Right lung (tissue), 5 donors: ENCODE data around the gene ABLIM2. TPM values are rescaled to one million over a fixed set of nuclear protein-coding genes. Genes with fewer than 3 reads are reported as not detected.

Source experiments
- DNase-seq, 2 donors: peaks; one replicate each; pipeline ENCODE4 v3.0.0-alpha.2; 2013
- polyA plus RNA-seq, 5 donors: library from polyadenylated mRNA; unstranded; fragments of 120-200 nt; gene quantifications; one replicate each; pipeline versions ENCODE4 v1.2.1 to v1.2.3, GENCODE V29; 2013; ENCODE audit warnings: inconsistent platforms in 1 of 5, low replicate concordance in 1 of 5; ENCODE audit not compliant: insufficient read length in 5 of 5, insufficient read depth in 1 of 5

ABLIM2 gene
- polyA plus RNA-seq, 5 donors: 5.9 to 7.1 (median 6.1) TPM

GRCh38 chr4:8007581-8007980 lies 151.0 kb downstream of the ABLIM2 start:
- DNase-seq: no peak

GRCh38 chr4:8006471-8006870 lies 152.1 kb downstream of the ABLIM2 start:
- no peak for DNase-seq

GRCh38 chr4:8005814-8006215 lies 152.8 kb downstream of the ABLIM2 start:
- DNase-seq: no peak

- no peak for DNase-seq
Observed at GRCh38 chr4:8005033-8005808, 153.4 kb downstream of the ABLIM2 start.

GRCh38 chr4:8004066-8004465 lies 154.5 kb downstream of the ABLIM2 start:
- no peak for DNase-seq

GRCh38 chr4:8002525-8003309 lies 155.9 kb downstream of the ABLIM2 start:
- DNase-seq: no peak

- DNase-seq: no peak
Observed at GRCh38 chr4:8001564-8002355, 156.9 kb downstream of the ABLIM2 start.

- DNase-seq: no peak
Observed at GRCh38 chr4:8000721-8001491, 157.7 kb downstream of the ABLIM2 start.

GRCh38 chr4:8000247-8000646 lies 158.4 kb downstream of the ABLIM2 start:
- DNase-seq: no peak

GRCh38 chr4:7999695-8000094 lies 158.9 kb downstream of the ABLIM2 start:
- no peak for DNase-seq

GRCh38 chr4:7999279-7999678 lies 159.3 kb downstream of the ABLIM2 start:
- no peak for DNase-seq

GRCh38 chr4:7998447-7998846 lies 160.2 kb downstream of the ABLIM2 start:
- DNase-seq: no peak

GRCh38 chr4:7995866-7996265 lies 162.7 kb downstream of the ABLIM2 start:
- DNase-seq: no peak

- DNase-seq: no peak
Observed at GRCh38 chr4:7995135-7995534, 163.5 kb downstream of the ABLIM2 start.

GRCh38 chr4:7993671-7994070 lies 164.9 kb downstream of the ABLIM2 start:
- no peak for DNase-seq

GRCh38 chr4:7992846-7993245 lies 165.8 kb downstream of the ABLIM2 start:
- no peak for DNase-seq

GRCh38 chr4:7990807-7991459 lies 167.7 kb downstream of the ABLIM2 start:
- no peak for DNase-seq

- DNase-seq: no peak
Observed at GRCh38 chr4:7989654-7990053, 169.0 kb downstream of the ABLIM2 start.

- DNase-seq: no peak
Observed at GRCh38 chr4:7988437-7988836, 170.2 kb downstream of the ABLIM2 start.

GRCh38 chr4:7987148-7987989 lies 171.2 kb downstream of the ABLIM2 start:
- peak in 1 of 2 donors; percentile 61 for DNase-seq
